BJ (cell line): ENCODE measurements around the gene ATP8B3. TPM values are rescaled to one million over a fixed set of nuclear protein-coding genes. Genes with fewer than 3 reads are reported as not detected.

Experiments
- CTCF ChIA-PET: fragments of 350-600 bp; formaldehyde crosslinking; extraction: SDS; loops from one replicate; lab custom pipeline; 2021; ENCODE audit warnings: antibody characterized with exemption, inconsistent platforms; lab: Yijun Ruan, JAX
- POLR2A ChIA-PET: fragments of 300-600 bp; sonication (Branson Sonifier 250); formaldehyde crosslinking; extraction: SDS; loops from one replicate; lab custom pipeline; 2021; ENCODE audit warnings: antibody characterized with exemption; lab: Charles Lee
- DNase-seq: peaks from one replicate; pipeline ENCODE4 v3.0.0-alpha.2; 2011; ENCODE audit warnings: low read depth
- H3K27me3 ChIP-seq: 2 replicates; pipeline ENCODE4 v1.6.0; 2011; ENCODE audit warnings: low read length; ENCODE audit not compliant: control insufficient read depth, insufficient read depth
- H3K36me3 ChIP-seq: 2 replicates; pipeline ENCODE4 v1.5.1; 2011; ENCODE audit warnings: low read length; ENCODE audit not compliant: control insufficient read depth, insufficient read depth
- H3K4me3 ChIP-seq: 2 replicates; pipeline ENCODE4 v1.5.1; 2011; ENCODE audit warnings: low read depth, mild to moderate bottlenecking, control low read depth, low read length
- polyA plus RNA-seq: library from polyadenylated mRNA; depleted of rRNA; stranded (reverse); fragments of >200 nt; gene quantifications from 2 replicates; pipeline ENCODE4 v1.2.3, GENCODE V29; 2011; rRNA removed
- TF ChIP-seq, protein P1 (sequence below): IDR thresholded peaks from 2 replicates; pipeline ENCODE4 v1.5.1; 2011; ENCODE audit warnings: low read depth, mild to moderate bottlenecking, control low read depth, inconsistent platforms, low read length, moderate library complexity; ENCODE audit not compliant: insufficient read depth

Gene ATP8B3
- polyA plus RNA-seq, 1 experiment: 4.6 TPM

DNA sequence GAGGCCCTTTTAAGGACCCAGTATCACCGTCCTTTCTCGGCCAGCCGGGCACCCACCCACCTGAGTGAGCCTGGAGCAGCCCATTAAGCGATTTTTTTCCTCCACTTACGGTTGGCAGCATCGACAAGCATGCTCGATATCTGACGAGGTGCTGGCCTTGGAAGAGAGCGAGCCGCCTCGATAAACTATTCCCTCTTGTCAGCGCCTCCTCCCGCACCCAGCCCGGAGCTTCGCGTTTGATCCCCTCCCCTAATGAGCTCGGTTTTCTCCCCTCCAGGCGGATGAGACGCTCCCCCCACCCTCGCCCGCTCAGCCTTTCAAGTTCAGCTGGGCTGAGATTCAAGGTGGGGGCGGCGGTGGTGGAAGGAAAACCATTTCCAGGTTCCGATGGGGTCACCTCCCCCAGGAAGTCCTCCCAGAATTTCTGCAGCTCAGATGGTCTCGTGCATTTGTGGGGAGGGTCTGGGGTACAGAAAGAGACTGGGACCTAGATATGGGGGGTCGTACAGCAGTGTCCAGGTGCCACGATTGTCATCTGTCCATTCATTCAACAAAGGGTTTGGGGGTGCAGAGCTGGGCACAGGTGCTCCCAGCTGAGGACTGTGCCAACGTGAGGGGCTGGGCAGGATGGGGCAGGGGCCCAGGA, 77.6 kb downstream of the ATP8B3 start:
- H3K27me3 ChIP-seq: peaks cover 9% of the 10 kb centered on the region; the same call in 1 of the 2 replicates
- H3K4me3 ChIP-seq: no peak overlapping the region
- TF ChIP-seq, protein P1, sequence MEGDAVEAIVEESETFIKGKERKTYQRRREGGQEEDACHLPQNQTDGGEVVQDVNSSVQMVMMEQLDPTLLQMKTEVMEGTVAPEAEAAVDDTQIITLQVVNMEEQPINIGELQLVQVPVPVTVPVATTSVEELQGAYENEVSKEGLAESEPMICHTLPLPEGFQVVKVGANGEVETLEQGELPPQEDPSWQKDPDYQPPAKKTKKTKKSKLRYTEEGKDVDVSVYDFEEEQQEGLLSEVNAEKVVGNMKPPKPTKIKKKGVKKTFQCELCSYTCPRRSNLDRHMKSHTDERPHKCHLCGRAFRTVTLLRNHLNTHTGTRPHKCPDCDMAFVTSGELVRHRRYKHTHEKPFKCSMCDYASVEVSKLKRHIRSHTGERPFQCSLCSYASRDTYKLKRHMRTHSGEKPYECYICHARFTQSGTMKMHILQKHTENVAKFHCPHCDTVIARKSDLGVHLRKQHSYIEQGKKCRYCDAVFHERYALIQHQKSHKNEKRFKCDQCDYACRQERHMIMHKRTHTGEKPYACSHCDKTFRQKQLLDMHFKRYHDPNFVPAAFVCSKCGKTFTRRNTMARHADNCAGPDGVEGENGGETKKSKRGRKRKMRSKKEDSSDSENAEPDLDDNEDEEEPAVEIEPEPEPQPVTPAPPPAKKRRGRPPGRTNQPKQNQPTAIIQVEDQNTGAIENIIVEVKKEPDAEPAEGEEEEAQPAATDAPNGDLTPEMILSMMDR: no peak
- DNase-seq: no peak
- ChIA-PET CTCF (interaction anchor here (1.4 to 1.7 kb wide), 2 partner anchors 48 to 63 kb away, joined by 3 to 4 read pairs; no protein-coding TSS in a partner anchor), POLR2A (no interaction called here)
- no peaks in the 10 kb centered on the region for H3K36me3 ChIP-seq

Other genes with a start within 250 kb of the ATP8B3 start
- gene MEX3D, start 244.0 kb downstream of the ATP8B3 start, polyA plus RNA-seq: 5.4 and 6.9 TPM in 2 replicates
- 38.9 and 53.4 TPM in 2 replicates for gene MBD3, start 219.4 kb downstream of the ATP8B3 start, polyA plus RNA-seq
- 177 and 213 TPM in 2 replicates for gene UQCR11, start 206.8 kb downstream of the ATP8B3 start, polyA plus RNA-seq
- gene TCF3, start 159.7 kb downstream of the ATP8B3 start, polyA plus RNA-seq: 32.6 and 49.8 TPM in 2 replicates
- not detected in 2 replicates for gene ONECUT3, start 58.8 kb downstream of the ATP8B3 start, polyA plus RNA-seq
- gene REXO1, start 36.2 kb upstream of the ATP8B3 start, polyA plus RNA-seq: 4.6 and 11.0 TPM in 2 replicates
- gene KLF16, start 51.3 kb upstream of the ATP8B3 start, polyA plus RNA-seq: 3.7 and 5.7 TPM in 2 replicates
- 34.3 and 48.8 TPM in 2 replicates for gene ABHD17A, start 73.2 kb upstream of the ATP8B3 start, polyA plus RNA-seq
- 0.56 and 0.64 TPM in 2 replicates for gene ADAT3, start 93.1 kb upstream of the ATP8B3 start, polyA plus RNA-seq
- 6.2 and 13.2 TPM in 2 replicates for gene SCAMP4, start 93.1 kb upstream of the ATP8B3 start, polyA plus RNA-seq
- gene CSNK1G2, start 128.9 kb upstream of the ATP8B3 start, polyA plus RNA-seq: 26.1 and 48.1 TPM in 2 replicates
- gene BTBD2, start 203.4 kb upstream of the ATP8B3 start, polyA plus RNA-seq: 22.3 and 39.3 TPM in 2 replicates
- 71.9 and 108 TPM in 2 replicates for gene MKNK2, start 239.0 kb upstream of the ATP8B3 start, polyA plus RNA-seq